Brain pericyte (primary cell): ENCODE measurements around the gene SNAI1.

ENCODE experiments used
- DNase-seq: peaks from one replicate; pipeline ENCODE4 v3.0.0-alpha.2; 2012; ENCODE audit warnings: low read depth, low spot score

Gene SNAI1

DNA sequence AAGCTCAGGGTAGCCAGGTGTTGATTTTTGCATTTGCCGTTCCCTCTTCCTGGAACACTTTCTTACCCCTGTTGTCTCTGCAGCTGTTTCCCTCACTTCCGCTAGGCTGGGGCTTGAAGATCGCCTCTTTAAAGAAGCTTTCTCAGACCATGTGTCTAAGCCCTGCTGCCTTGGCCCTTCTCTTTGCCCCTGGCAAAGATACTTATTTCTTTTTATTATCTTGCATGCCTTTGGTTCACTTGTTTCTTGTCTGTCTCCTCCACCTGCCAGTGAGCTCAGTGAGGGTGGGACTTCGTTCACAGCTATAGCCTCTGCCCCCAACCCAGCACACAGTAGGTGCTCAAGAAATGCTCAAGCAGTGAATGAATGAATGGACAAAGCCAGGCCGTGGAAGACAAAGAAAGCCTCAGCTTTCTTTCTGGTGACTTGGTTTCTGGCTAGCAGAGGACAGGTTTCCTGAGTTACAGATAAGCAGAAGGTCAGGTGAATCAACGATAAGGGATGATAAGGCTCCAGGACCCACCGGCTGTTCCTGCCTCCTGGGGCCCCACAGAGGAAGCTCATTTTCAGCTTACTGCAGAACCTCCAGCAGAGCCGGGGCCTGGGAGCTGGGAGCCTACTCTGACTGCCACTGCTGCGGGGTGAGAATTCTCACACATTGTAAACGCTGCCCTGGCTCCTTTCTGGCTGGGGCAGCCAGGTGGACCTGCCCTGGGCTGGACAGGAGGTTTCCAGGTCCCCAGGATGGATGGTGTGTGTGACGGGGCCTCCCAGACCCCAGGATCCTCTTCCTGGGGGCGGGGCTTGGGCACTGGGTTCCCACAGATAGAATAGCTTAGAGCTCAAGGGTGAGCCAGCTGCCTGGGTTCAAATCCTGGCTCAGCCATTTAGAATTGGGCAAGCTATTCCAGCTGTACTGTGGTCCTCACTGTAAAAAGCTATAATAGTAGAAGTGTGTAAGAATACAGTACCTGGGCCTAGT, 29.8 kb downstream of the SNAI1 start:
- DNase-seq = no peak

DNA sequence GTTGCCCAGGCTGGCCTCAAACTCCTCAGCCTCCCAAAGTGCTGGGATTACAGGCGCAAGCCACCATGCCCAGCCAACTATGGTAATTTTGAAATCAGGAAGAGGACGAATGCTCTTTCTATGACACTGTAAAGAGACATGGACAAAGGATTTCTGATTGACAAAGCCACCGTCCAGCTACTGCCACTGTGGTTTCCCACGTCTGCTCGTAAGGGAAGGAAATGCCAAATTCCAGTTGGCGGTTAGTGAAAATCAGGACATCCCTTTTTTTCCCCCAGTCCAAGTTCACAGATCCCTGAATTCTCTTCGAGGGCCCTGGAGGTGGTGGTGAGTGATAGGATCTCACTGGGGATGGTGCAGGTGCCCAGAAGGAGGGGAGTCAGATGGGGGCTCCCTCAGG, 31.2 kb downstream of the SNAI1 start:
- no peak for DNase-seq

DNA sequence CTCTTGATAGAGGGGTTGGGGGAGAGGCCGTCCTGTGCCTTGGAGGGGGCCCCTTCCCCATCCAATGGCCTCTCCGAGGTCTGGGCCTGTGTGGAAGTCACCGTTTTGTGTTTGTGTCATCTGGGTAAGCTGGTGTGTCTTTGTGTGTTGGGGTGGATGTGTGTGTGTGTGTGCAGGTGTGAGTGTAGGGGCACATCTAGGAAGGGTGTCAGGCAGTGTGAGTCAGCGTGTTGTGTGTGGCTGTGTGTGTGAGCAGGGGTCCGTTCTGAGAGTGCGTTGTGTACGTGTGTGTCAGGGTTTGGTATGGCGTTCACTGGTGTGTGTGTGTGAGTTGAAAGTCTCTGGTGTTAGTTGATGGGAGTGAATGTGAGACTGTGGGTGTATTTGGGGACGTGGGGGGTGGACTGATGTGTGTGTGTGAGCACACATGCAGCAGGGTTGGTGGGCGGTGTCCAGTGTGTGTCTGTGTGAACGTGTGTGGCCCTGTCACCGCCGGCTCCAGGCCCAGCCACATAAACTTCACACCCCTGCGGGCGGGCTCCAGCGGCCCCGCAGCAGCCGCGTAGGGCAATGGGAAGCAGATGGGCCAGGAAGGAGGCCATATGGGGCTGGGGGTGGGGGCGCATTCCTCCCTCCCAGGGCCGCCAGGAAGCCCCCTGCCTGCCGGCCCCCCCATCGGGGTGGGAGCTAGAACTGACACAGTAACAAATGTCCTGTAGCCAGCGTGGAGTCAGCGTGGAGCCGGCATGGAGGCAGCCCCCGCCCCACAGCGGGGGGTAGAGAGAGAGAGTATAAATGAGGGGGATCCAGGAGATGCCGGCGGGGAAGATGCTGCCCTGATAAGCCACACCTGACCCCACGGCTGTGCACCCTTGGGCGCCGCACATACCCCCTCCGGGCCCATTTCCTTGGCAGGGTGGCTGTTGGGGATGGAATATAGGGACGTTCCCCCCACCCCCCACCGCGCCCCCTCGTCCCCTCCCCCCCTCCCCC, 32.1 kb downstream of the SNAI1 start:
- no peak for DNase-seq

DNA sequence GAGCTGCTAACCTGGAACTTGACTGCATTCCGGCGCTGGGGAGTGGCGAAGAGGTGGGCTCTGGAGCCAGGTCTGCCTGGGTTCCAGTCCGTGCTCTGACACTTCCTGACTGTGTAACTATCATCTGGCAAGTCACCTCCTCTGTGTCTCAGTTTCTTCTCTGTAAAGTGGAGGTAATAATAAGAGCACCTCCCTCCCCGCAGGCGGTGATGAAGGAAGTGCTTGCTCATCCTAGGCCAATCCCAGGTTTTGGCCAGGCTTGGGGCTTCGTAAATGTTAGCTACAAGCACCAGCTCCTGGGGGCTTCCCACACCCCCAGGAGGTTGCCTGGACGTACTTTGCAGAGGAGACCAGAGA, 32.8 kb downstream of the SNAI1 start:
- DNase-seq = no peak

DNA sequence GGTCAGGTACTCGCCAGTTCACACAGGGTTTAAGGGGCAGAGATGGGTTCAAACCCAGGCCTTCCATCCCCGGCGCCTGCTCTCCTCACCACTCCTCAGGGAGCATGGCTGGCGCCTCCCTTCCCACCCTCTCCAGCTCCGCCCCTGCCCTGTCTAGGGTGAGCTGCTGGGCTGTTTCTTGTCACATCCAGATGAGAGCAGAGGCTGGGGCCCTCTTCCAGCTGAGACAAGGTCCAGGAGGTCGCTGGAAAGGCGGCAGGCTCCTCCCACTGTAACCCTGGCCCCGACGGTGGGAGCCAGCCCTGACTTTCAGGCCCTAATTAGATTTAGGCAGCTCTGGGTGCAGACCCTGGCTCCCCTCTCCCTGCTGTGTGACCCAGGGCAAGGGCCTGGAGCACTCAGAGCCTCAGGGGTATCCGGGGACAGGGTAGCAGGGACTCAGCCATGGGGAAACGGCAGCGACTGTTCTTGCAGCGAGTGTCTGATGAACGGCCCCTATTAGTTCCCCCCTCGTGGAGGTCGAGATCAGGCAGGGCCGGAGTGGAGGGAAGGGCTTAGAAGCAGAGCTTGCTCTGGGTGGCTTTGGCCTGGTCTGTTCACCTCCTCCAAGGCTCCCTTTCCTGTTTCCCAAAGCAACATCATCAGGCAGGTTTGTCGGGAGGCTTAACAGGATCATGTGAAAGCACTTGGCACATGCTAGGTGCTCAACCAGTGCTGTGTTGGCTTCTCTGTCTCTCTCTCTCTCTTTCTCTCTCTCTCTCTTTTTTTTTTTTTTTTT, 33.4 kb downstream of the SNAI1 start:
- DNase-seq = no peak

DNA sequence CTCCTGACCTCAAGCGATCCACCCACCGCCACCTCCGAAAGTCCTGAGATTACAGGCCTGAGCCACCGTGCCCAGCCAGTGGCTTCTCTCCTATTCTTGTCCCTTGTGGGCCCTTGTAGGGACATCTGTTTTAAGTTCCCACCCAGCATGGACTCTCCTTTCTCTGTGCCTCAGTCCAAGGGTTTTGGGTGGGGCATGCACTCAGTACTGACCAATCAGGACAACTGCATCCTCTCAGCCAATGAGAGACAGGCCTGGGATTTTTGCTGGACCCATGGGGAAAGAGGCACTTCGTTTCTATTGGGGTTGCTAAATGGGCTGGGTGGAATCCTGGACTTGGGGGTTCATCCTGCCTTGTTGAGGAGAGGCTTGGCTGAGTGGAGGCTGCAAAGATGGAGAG, 34.4 kb downstream of the SNAI1 start:
- no peak for DNase-seq

DNA sequence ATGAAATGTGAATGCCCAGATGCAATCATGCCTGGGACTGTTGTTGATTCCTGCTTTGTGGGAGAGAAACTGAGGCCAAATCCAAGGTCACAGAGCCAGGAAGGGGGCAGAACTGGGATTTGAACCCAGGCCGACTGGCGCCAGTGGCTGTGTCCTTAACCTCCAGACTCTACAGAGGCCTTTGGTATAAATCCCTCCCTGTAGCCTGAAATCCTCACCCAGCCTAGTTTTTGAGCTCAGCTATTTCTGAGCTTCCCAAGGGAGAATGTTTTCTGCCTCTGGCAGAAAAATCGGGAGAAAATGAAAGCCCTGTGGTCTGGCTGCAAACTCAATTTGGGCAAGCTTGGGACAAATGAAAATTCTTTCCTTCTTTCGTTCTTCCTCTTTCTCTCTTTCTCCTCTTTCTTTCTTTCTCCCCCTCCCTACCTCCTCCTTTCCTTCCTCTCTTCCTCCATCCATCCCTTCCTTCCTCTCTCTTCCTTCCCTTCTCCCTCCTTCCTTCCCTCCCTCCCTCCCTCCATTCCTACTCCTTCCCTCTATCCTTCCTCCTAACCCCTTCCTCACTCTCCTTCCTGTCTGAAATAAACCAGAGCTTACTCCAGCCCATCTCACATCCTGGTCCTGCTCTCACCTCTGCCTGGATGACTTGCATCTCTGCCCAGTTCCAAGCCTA, 34.9 kb downstream of the SNAI1 start:
- no peak for DNase-seq

DNA sequence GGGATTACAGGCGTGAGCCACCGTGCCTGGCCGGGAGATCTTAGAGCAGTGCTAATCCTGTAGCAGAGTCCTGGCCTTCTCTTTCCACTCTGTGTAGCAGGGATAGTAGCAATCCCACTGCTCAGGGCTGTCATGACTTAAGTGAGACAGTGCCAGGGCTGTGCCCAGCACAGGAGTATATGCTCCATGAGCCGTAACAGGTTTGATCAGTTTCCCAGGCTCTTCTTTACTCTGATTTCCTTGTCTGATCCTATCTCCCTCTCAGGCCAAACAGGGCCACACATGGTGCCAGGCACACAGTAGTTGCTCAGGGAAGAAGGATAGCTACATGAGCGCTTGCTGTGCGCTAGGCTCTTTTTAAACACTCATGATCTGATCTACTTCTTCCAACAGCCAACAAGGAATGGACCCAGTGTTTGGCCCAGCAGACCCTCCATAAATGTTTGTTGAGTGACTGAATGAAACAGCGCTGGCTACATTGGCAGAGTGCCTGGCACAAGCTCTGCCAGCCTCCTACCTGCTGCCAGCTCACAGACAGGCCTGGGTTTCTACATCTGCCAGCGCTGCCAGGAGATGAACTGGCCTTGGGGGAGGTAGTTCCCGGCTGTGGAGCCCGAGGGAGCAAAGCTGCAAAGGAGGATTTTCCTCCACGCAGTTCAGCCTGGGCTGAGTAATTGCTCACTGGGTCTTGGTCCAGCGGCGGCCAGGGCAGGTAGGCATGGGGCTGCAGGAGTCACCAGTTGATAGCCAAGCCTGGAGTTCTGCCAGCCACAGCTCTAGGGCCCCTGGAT, 36.9 kb downstream of the SNAI1 start:
- DNase-seq = no peak

DNA sequence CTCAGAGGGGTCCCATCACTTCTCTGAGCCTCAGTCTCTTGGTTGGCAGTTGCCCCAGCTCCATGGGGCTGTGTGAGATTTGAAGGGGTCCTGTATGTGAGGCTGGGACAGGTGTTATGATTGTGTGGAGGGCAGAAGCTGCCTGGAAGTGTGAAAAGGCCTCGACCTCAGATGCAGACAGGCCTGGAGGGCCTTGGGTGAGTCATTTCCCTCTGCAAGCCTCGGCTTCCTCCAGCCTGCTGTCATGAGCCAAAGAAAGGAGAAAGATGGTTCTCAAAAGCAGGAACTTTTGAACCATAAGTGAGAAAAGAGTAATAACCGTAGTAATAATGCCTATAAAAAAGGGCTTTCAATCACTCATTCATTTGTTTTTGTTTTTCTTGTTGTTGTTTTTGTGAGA, 37.5 kb downstream of the SNAI1 start:
- no peak for DNase-seq

DNA sequence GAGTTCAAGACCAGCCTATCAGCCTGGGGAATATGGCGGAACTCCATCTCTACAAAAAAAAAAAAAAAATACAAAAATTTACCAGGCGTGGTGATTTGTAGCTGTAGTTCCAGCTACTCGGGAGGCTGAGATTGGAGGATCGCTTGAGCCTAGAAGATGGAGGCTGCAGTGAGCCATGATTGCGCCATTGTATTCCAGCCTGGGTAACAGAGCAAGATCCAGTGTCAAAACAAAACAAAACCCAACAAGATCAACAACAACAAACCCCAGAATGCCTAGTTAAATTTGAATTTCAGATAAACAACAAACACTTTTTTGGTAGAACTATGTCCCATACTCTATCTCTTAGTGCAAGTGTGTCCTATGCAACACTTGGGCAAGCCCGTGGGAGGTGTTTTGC, 39.9 kb downstream of the SNAI1 start:
- DNase-seq = no peak

DNA sequence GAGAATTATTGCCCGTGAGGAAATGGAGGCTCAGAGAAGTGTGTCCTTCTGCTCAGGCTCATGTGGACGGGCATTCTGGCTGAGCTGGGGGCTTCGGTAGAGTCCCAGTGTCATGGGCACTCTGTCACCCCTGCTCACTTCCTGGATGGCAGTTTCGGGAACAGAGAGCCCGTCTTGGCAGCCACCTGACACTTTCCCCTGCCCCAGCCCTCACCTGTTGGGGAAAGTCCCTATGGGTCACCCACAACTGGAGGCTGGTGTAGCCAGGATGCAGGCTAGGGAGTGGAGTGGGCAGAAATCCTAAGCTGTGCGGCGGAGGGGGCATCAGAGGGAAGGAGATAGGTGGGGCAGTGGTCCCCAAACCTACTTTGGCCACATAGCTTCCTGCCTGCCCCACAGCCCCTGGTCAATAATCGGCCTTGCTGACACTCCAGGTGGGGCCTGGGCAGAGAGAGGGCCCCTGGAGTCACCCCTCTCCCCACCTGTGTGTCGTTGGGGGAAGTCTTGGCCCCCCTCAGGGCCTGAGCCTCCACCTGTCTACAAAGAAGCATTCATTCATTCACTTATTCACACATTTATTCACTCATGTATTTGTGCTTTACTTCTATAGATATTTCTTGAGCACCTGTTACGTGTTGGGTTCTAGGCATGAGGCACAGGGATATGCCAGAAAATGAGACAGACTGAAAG, 40.5 kb downstream of the SNAI1 start:
- DNase-seq = no peak

DNA sequence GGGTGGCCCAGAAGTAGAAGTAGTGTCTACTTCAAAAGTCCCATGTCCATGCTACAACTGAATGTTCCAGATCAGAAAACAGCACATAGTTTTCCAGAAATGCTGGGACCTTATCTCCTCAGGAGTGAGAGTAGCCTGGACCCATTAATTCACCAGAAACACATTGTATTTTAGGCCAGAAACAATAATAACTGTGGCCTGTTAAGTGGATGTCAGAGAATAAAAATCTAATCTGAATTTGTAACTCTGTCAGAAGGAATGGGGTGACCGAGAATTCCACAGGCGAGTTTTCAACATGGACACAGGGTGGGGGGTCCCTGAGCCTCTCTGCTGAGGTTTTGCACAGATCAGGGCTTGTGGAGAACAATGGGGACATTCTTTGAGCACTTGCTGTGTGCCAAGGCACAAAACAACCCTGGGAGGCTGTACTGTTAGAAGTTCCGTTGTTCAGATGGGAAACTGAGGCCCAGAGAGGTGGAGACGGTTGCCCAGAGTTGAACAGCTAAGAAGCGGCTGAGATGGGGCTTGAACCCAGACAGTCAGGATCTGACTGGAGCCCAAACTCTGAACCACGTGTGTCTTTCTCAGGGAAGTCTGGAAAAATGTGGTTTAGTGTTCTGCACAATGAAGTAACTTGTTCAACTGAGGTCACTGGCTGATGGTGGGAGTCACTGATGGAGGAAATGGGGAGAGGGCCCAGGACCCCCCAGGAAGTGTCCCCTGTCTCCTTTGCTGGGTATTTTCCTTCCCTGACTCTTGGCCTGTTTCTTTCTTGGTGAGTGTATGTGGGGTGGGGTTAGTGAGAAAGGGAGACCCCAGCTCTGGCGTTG, 44.2 kb downstream of the SNAI1 start:
- DNase-seq = no peak

DNA sequence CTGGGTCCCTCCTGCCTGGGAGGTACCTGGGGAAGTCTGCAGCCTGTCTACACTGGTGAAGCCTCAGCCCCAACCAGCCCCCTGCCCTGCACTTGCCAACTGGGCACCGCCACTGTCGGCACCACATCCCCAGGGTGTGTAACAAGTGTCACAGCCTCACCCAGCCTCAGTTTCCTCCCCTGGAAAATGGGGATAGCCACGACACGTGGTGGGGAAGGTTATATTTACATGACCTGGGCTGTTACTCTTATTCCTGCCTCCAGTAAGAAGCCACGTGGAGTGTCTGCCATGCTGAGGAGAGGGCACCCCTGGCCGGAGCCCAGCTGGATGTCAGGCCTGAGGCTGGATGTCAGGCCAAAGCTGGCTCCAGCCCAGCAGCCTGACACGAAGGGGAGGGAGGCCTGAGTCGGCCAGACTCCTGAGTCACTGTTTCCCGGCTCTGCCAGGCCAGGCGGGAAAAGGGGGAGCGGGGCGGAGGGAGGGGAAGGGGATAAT, 44.9 kb downstream of the SNAI1 start:
- DNase-seq = peak; percentile 79

DNA sequence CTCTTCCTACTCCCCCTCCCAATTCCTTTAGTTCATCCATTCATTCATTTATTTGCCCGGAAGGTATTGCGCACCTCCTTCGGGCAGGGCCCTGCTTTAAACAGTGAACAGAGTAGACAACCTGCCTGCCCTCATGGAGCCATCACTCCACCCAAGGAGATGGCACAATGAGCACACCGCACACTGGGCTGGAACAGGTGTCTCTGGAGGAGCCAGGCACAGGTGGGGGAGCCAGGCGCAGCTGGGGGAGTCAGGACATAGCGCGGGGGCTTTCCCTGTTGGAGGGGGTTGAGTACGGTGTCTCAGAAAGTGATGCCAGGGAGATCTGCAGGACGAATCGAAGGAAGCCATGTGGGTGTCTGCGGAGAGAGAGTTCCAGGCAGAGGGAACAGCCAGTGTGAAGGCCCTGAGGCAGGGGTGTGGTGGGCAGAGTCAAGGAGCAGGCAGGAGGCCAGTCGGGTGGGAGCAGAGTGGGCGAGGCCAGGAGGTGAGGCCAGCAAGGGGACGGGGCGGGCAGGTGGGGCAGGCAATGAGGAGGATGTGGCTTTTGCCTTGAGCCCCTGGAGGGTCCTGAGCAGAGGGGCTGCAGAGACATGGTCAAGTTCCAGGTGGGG, 46.4 kb downstream of the SNAI1 start:
- DNase-seq = no peak

DNA sequence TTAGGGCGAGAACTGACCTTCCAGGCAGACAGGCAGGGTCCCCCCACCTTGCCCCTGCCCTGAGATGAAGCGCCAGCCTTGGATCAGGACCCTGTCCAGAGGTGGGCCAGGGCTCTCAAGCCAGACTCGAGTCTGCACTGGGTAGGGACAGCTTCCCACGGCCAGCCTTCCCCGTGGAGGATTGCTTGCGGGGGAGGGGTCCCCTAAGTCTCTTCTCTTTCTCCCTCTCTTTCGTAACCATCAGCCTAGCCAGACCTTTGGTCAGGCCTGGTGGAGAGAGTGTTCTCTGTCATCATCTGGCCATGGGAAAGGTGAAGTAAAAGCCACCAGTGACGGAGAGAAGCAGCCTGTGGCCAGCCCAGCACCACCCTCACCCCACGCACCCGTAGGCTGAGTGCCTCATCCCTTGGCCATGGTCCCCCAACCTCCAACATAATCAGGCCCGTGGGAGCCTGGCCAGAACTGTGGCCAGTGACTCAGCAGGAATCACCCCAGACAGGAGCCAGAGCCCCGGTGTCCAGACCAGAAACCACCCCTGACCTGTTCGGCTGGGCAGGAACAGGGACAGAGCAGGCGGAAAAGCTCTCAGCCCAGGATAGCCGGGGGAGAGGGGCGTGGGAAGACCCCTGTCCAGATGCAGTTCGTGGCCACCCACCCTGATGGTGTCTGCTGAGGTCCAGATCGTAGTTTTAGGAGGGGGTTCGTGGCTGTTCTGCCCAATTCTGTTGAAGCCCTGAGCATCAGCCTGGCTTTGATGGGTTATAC, 47.1 kb downstream of the SNAI1 start:
- peak; percentile 64 for DNase-seq

DNA sequence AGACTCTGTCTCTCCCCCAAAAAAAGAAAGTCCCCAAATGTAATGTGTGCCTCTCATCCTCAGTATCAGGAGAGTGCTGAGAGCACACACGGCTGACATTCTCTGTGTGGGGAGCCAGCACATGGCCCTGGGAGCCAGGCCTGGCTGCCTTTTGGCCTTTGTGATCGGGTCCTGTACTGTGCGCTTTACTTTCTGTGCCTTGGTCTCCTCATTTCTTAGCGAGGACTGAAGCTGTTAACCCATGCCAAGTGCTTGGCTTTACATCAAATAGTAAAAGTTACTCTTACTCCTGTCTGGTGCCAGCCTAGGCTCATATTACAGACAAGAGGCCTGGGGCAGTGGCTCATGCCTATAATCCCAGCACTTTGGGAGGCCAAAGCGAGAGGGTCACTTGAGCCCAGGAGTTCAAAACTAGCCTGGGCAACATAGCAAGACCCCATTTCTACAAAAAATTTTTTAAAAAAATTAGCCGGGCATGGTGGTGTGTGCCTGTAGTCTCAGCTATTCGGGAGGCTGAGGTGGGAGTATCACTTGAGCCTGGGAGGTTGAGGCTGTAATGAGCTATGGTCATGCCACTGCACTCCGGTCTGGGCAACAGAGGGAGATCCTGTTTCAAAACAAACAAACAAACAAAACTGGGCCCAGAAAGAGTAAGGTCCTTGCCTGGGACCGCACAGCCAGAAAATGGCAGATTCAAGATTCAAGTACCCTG, 50.3 kb downstream of the SNAI1 start:
- no peak for DNase-seq
